IMR-90 (cell line): ENCODE results near the gene ZNF358. TPM values are rescaled to one million over a fixed set of nuclear protein-coding genes. Genes with fewer than 3 reads are reported as not detected.

Source experiments
- ATAC-seq: fragments of 200-7000 bp; cut with Tn5 transposase; 2 replicates; pipeline ENCODE4 v1.9.1; 2020; ENCODE audit warnings: low read depth, mild to moderate bottlenecking, moderate library complexity
- BruUV-seq: library from RNA; stranded (reverse); fragments of 400-500 nt; replicated peaks from 2 replicates; lab custom pipeline; 2021; lab: Mats Ljungman, UMichigan
- CTCF ChIA-PET: fragments of 300-600 bp; formaldehyde crosslinking; extraction: SDS; loops from one replicate; lab custom pipeline; 2021; ENCODE audit warnings: antibody characterized with exemption; lab: Yijun Ruan, JAX
- POLR2A ChIA-PET: fragments of 300-600 bp; sonication (Branson Sonifier 250); formaldehyde crosslinking; loops from one replicate; lab custom pipeline; 2022; ENCODE audit warnings: antibody characterized with exemption; ENCODE audit not compliant: unreplicated experiment; lab: Charles Lee
- DNase-seq: peaks from one replicate; pipeline ENCODE4 v3.0.0; 2013
- H2AFZ ChIP-seq: replicated peaks from 2 replicates; pipeline ENCODE3; 2013; ENCODE audit warnings: low read length, mild to moderate bottlenecking; ENCODE audit not compliant: poor library complexity
- H2AK5ac ChIP-seq: 2 replicates; pipeline ENCODE4 v1.6.1; 2013; ENCODE audit warnings: low read depth, low read length, inconsistent platforms
- H2AK9ac ChIP-seq: replicated peaks from 2 replicates; pipeline ENCODE3; 2013; ENCODE audit warnings: mild to moderate bottlenecking, low read depth, low read length, moderate library complexity; ENCODE audit not compliant: poor library complexity
- H2BK120ac ChIP-seq: 2 replicates; pipeline ENCODE4 v1.6.1; 2013; ENCODE audit warnings: low read depth, low read length, inconsistent platforms
- H2BK15ac ChIP-seq: 3 replicates; pipeline ENCODE4 v1.6.1; 2013; ENCODE audit warnings: low read depth, low read length, inconsistent platforms
- H2BK20ac ChIP-seq: 2 replicates; pipeline ENCODE4 v1.6.1; 2013; ENCODE audit warnings: low read depth, mild to moderate bottlenecking, inconsistent platforms, low read length, moderate library complexity
- H2BK5ac ChIP-seq: 2 replicates; pipeline ENCODE4 v1.6.1; 2013; ENCODE audit warnings: mild to moderate bottlenecking, low read depth, low read length, inconsistent platforms; ENCODE audit not compliant: poor library complexity, severe bottlenecking
- H3K14ac ChIP-seq: replicated peaks from 2 replicates; pipeline ENCODE4 v1.6.1; 2013; ENCODE audit warnings: low read depth, low read length, inconsistent platforms
- H3K18ac ChIP-seq: 2 replicates; pipeline ENCODE4 v1.6.1; 2013; ENCODE audit warnings: low read depth, low read length, control low read depth
- H3K23ac ChIP-seq: 2 replicates; pipeline ENCODE4 v1.6.1; 2013; ENCODE audit warnings: low read depth, low read length, inconsistent platforms
- H3K27ac ChIP-seq: 2 replicates; pipeline ENCODE4 v1.5.1; 2013; ENCODE audit warnings: mild to moderate bottlenecking, control low read depth, low read length; ENCODE audit not compliant: insufficient read depth
- H3K27me3 ChIP-seq: 2 replicates; pipeline ENCODE4 v1.6.1; 2013; ENCODE audit warnings: low read length; ENCODE audit not compliant: control insufficient read depth, insufficient read depth
- H3K36me3 ChIP-seq: 2 replicates; pipeline ENCODE4 v1.6.1; 2013; ENCODE audit warnings: low read length, mixed read lengths; ENCODE audit not compliant: control insufficient read depth, insufficient read depth
- H3K4ac ChIP-seq: 2 replicates; pipeline ENCODE4 v1.6.1; 2013; ENCODE audit warnings: low read depth, low read length, inconsistent platforms
- H3K4me1 ChIP-seq: 2 replicates; pipeline ENCODE4 v1.6.1; 2013; ENCODE audit warnings: low read length, mixed read lengths; ENCODE audit not compliant: control insufficient read depth, insufficient read depth
- H3K4me2 ChIP-seq: 2 replicates; pipeline ENCODE4 v1.6.1; 2013; ENCODE audit warnings: low read depth, mild to moderate bottlenecking, control low read depth, low read length, moderate library complexity
- H3K4me3 ChIP-seq: 2 replicates; pipeline ENCODE4 v1.5.1; 2013; ENCODE audit warnings: low read depth, mild to moderate bottlenecking, control low read depth, low read length, moderate library complexity; ENCODE audit not compliant: insufficient read depth
- H3K56ac ChIP-seq: 2 replicates; pipeline ENCODE4 v1.6.1; 2013; ENCODE audit warnings: low read length, inconsistent platforms; ENCODE audit not compliant: insufficient read depth; ENCODE audit errors: extremely low read depth
- H3K79me1 ChIP-seq, 2 experiments: 2 replicates each; pipeline ENCODE4 v1.6.1; 2013; ENCODE audit warnings: low read length in 2 of 2, inconsistent platforms in 1 of 2, low read depth in 1 of 2
- H3K9ac ChIP-seq: 2 replicates; pipeline ENCODE4 v1.6.1; 2013; ENCODE audit warnings: low read depth, low read length, control low read depth
- H3K9me1 ChIP-seq: 2 replicates; pipeline ENCODE4 v1.6.1; 2013; ENCODE audit warnings: low read length, inconsistent platforms; ENCODE audit not compliant: insufficient read depth
- H3K9me3 ChIP-seq: 2 replicates; pipeline ENCODE4 v1.6.1; 2013; ENCODE audit warnings: low read length; ENCODE audit not compliant: control insufficient read depth, insufficient read depth
- H4K20me1 ChIP-seq: 2 replicates; pipeline ENCODE4 v1.6.1; 2013; ENCODE audit warnings: low read length, inconsistent platforms; ENCODE audit not compliant: insufficient read depth
- H4K5ac ChIP-seq: 2 replicates; pipeline ENCODE4 v1.6.1; 2013; ENCODE audit warnings: mild to moderate bottlenecking, low read depth, low read length, control low read depth
- H4K8ac ChIP-seq, 2 experiments: 2 replicates each; pipeline ENCODE4 v1.6.1; 2013; ENCODE audit warnings: low read depth in 2 of 2, low read length in 2 of 2, control low read depth in 1 of 2, inconsistent platforms in 1 of 2
- H4K91ac ChIP-seq: 2 replicates; pipeline ENCODE4 v1.6.1; 2013; ENCODE audit warnings: low read depth, low read length, inconsistent platforms; ENCODE audit not compliant: insufficient read depth
- BHLHE40 ChIP-seq: fragments of 150-350 bp; IDR thresholded peaks from 2 replicates; pipeline ENCODE4 v1.6.1; 2016; ENCODE audit warnings: mild to moderate bottlenecking, low read depth, low read length
- CEBPB ChIP-seq: IDR thresholded peaks from 2 replicates; pipeline ENCODE4 v1.6.1; 2012; ENCODE audit warnings: low read depth, low read length, improper control_type of control experiment
- CHD1 ChIP-seq: IDR thresholded peaks from 2 replicates; pipeline ENCODE4 v1.6.1; 2012; ENCODE audit warnings: low read depth, low read length, improper control_type of control experiment
- MAFK ChIP-seq: IDR thresholded peaks from 2 replicates; pipeline ENCODE4 v1.6.1; 2012; ENCODE audit warnings: low read depth, low read length, improper control_type of control experiment
- MAZ ChIP-seq: IDR thresholded peaks from 2 replicates; pipeline ENCODE4 v1.6.1; 2012; ENCODE audit warnings: low read depth, mild to moderate bottlenecking, low read length, improper control_type of control experiment, moderate library complexity, borderline replicate concordance
- MXI1 ChIP-seq: IDR thresholded peaks from 2 replicates; pipeline ENCODE4 v1.6.1; 2012; ENCODE audit warnings: low read depth, mild to moderate bottlenecking, low read length, moderate library complexity, borderline replicate concordance
- POLR2A ChIP-seq: IDR thresholded peaks from 2 replicates; pipeline ENCODE4 v1.6.1; 2012; ENCODE audit warnings: mild to moderate bottlenecking, low read depth, low read length
- RAD21 ChIP-seq: IDR thresholded peaks from 2 replicates; pipeline ENCODE4 v1.6.1; 2012; ENCODE audit warnings: low read length, improper control_type of control experiment
- RCOR1 ChIP-seq: IDR thresholded peaks from 2 replicates; pipeline ENCODE4 v1.6.1; 2012; ENCODE audit warnings: mild to moderate bottlenecking, low read length, improper control_type of control experiment; ENCODE audit not compliant: insufficient replicate concordance
- RFX5 ChIP-seq: IDR thresholded peaks from 2 replicates; pipeline ENCODE4 v1.8.0; 2012; ENCODE audit warnings: low read depth, mild to moderate bottlenecking, low read length, moderate library complexity
- SMC3 ChIP-seq: fragments of 150-350 bp; IDR thresholded peaks from 2 replicates; pipeline ENCODE4 v1.6.1; 2016; ENCODE audit warnings: low read depth, mild to moderate bottlenecking, antibody characterized with exemption, low read length, moderate library complexity
- WGBS, 2 experiments: methylation state at CpG; one replicate each; pipeline versions ENCODE4 v1.1.5 to v1.1.7; 2013; ENCODE audit warnings: missing lambda C conversion rate in 2 of 2; ENCODE audit not compliant: insufficient read length in 1 of 2; ENCODE audit errors: extremely low coverage in 2 of 2; 5-methylcytosine and 5-hydroxymethylcytosine counted together
- dilution Hi-C: fragments of 300-500 bp; cut with HindIII; formaldehyde crosslinking; loops from one replicate; pipeline ENCODE4 v1.14.3; 2018; ENCODE audit warnings: low sequenced_read_pairs; ENCODE audit not compliant: unreplicated experiment
- in situ Hi-C: fragments of 300-500 bp; cut with MboI; formaldehyde crosslinking; loops from 3 replicates; pipeline ENCODE4 v1.14.3; 2019; ENCODE audit warnings: low sequenced_read_pairs, inconsistent platforms, mixed read lengths
- intact Hi-C: fragments of 100-400 bp; cut with micrococcal nuclease; formaldehyde crosslinking; loops from 2 replicates; pipeline ENCODE4 v1.10.0; 2022
- polyA plus RNA-seq, 3 experiments: library from polyadenylated mRNA; depleted of rRNA; stranded (reverse); fragments of >200 nt; gene quantifications; 2 replicates each; pipeline ENCODE4 v1.2.3, GENCODE V29; 2012; ENCODE audit warnings: low replicate concordance in 1 of 3
- total RNA-seq: library from RNA; depleted of rRNA; stranded (reverse); fragments of >200 nt; gene quantifications from 2 replicates; pipeline ENCODE4 v1.2.3, GENCODE V29; 2012
- TF ChIP-seq, protein P1 (sequence below): conservative IDR thresholded peaks from 2 replicates; pipeline ENCODE4 v1.5.1; 2012; ENCODE audit warnings: mild to moderate bottlenecking, low read depth, low read length, improper control_type of control experiment
- TF ChIP-seq, protein P2 (sequence below): fragments of 150-350 bp; IDR thresholded peaks from 2 replicates; pipeline ENCODE4 v1.6.1; 2017; ENCODE audit warnings: mild to moderate bottlenecking, antibody characterized with exemption, low read length, low read depth
- TF ChIP-seq, protein P3 (sequence below): fragments of 150-350 bp; IDR thresholded peaks from 2 replicates; pipeline ENCODE4 v1.6.1; 2016; ENCODE audit warnings: low read depth, mild to moderate bottlenecking, low read length, moderate library complexity, borderline replicate concordance

The ZNF358 gene
- total and polyA plus RNA-seq, 2 of the 4 experiments (the other 2 are of a cell fraction) = 5.4 to 30.7 TPM

DNA sequence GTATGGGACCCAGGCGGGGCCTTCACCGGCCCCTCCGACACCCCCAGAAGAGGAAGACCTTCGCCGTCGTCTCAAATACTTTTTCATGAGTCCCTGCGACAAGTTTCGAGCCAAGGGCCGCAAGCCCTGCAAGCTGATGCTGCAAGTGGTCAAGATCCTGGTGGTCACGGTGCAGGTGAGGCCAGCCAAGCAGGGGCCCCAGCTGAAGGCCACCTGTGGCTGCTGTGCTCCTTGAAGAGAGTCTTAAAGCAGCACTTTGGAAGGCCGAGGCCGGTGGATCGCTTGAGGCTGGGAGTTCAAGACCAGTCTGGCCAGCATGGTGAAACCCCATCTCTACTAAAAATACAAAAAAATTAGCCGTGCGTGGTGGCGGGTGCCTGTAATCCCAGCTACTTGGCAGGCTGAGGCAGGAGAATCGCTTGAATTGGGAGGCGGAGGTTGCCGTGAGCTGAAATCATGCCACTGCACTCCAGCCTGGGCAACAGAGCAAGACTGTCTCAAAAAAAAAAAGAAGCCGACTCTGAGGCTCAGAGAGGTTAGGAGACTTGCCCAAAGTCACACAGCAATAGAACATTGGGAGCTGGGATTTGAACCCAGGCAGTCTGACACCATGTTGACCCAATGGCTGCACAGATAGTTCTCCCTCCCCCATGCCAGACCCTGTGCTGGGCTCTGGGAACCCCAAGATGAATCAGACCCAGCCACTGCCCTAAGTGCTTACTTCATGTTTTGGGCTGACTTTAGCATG lies 9.3 kb downstream of the ZNF358 start:
- Histone ChIP-seq H3K27me3 (no peaks in the 10 kb centered on the region), H3K36me3 (peaks cover 20% of the 10 kb centered on the region), H3K4me3 (no peak overlapping the region), H2BK5ac (no peak overlapping the region), H2BK120ac (no peak overlapping the region), H3K9ac (no peak overlapping the region), H4K8ac (no peak overlapping the region), H3K56ac (no peak overlapping the region), H2BK20ac (no peak overlapping the region), H3K27ac (no peak overlapping the region), H2AFZ (no peak overlapping the region), H2BK15ac (no peak overlapping the region), H3K9me1 (no peaks in the 10 kb centered on the region), H4K91ac (no peak overlapping the region), H3K4me2 (no peak overlapping the region), H3K79me1 (peaks cover 7 to 26% of the 10 kb centered on the region in 2 experiments), H3K4ac (no peak overlapping the region), H3K23ac (no peak overlapping the region), H2AK5ac (no peak overlapping the region), H3K4me1 (peaks cover 2% of the 10 kb centered on the region; the same call in 1 of the 2 replicates), H2AK9ac (peak overlapping the region; percentile 78), H3K18ac (no peak overlapping the region), H3K9me3 (no peaks in the 10 kb centered on the region), H4K20me1 (no peaks in the 10 kb centered on the region), H3K14ac (no peak overlapping the region), H4K5ac (no peak overlapping the region)
- POLR2A ChIA-PET = no interaction called here
- CTCF ChIA-PET = no interaction called here
- in situ Hi-C loops (no loop called here), intact Hi-C loops (no loop called here), dilution Hi-C loops (no loop called here)
- ATAC-seq = no peak
- no peak for DNase-seq
- no TSS peak for BruUV-seq
- WGBS, 2 experiments = 87% methylated on average over 13 of the region's 20 CpGs; no CpG with 5 or more reads in 1 of the 2 experiments
- no peak for TF ChIP-seq BHLHE40
- TF ChIP-seq RAD21 = no peak
- no peak for TF ChIP-seq MAZ
- TF ChIP-seq, protein P1, sequence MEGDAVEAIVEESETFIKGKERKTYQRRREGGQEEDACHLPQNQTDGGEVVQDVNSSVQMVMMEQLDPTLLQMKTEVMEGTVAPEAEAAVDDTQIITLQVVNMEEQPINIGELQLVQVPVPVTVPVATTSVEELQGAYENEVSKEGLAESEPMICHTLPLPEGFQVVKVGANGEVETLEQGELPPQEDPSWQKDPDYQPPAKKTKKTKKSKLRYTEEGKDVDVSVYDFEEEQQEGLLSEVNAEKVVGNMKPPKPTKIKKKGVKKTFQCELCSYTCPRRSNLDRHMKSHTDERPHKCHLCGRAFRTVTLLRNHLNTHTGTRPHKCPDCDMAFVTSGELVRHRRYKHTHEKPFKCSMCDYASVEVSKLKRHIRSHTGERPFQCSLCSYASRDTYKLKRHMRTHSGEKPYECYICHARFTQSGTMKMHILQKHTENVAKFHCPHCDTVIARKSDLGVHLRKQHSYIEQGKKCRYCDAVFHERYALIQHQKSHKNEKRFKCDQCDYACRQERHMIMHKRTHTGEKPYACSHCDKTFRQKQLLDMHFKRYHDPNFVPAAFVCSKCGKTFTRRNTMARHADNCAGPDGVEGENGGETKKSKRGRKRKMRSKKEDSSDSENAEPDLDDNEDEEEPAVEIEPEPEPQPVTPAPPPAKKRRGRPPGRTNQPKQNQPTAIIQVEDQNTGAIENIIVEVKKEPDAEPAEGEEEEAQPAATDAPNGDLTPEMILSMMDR = no peak
- TF ChIP-seq RFX5 = no peak
- no peak for TF ChIP-seq SMC3
- TF ChIP-seq, protein P2, sequence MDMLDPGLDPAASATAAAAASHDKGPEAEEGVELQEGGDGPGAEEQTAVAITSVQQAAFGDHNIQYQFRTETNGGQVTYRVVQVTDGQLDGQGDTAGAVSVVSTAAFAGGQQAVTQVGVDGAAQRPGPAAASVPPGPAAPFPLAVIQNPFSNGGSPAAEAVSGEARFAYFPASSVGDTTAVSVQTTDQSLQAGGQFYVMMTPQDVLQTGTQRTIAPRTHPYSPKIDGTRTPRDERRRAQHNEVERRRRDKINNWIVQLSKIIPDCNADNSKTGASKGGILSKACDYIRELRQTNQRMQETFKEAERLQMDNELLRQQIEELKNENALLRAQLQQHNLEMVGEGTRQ = no peak
- TF ChIP-seq MAFK = no peak
- TF ChIP-seq, protein P3, sequence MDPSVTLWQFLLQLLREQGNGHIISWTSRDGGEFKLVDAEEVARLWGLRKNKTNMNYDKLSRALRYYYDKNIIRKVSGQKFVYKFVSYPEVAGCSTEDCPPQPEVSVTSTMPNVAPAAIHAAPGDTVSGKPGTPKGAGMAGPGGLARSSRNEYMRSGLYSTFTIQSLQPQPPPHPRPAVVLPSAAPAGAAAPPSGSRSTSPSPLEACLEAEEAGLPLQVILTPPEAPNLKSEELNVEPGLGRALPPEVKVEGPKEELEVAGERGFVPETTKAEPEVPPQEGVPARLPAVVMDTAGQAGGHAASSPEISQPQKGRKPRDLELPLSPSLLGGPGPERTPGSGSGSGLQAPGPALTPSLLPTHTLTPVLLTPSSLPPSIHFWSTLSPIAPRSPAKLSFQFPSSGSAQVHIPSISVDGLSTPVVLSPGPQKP = no peak
- TF ChIP-seq MXI1 = no peak
- no peak for TF ChIP-seq POLR2A
- TF ChIP-seq CEBPB = no peak
- TF ChIP-seq RCOR1 = no peak
- no peak for TF ChIP-seq CHD1
